HG03095 (cell line): ENCODE measurements around the gene SLC35C1.
"Not testable (repeated sequence)": the region's sequence is repeated elsewhere in the genome, so short reads cannot be mapped to it uniquely, and the experiment has no call there.

ENCODE experiments used
- ATAC-seq: cut with Tn5 transposase; IDR thresholded peaks from one replicate; pipeline ENCODE4 v1.9.1; 2021; ENCODE audit warnings: moderate library complexity; ENCODE audit not compliant: unreplicated experiment

SLC35C1 gene

GRCh38 chr11:45786272-45786671 is 18.7 kb upstream of the SLC35C1 start:
- ATAC-seq, result no peak

GRCh38 chr11:45788887-45789286 is 16.1 kb upstream of the SLC35C1 start:
- no peak for ATAC-seq

- no peak for ATAC-seq
Measured at GRCh38 chr11:45791524-45791923, 13.4 kb upstream of the SLC35C1 start.

GRCh38 chr11:45794169-45794568 is 10.8 kb upstream of the SLC35C1 start:
- ATAC-seq, result no peak

- ATAC-seq, result no peak
Measured at GRCh38 chr11:45795379-45795778, 9.6 kb upstream of the SLC35C1 start.

GRCh38 chr11:45796461-45796861 is 8.5 kb upstream of the SLC35C1 start:
- no peak for ATAC-seq

- ATAC-seq, result no peak
Measured at GRCh38 chr11:45798793-45799441, 6.0 kb upstream of the SLC35C1 start.

- ATAC-seq, result no peak
Measured at GRCh38 chr11:45799562-45799961, 5.4 kb upstream of the SLC35C1 start.

- ATAC-seq, result no peak
Measured at GRCh38 chr11:45800261-45800660, 4.7 kb upstream of the SLC35C1 start.

GRCh38 chr11:45801723-45802315 is 3.1 kb upstream of the SLC35C1 start:
- no peak for ATAC-seq

- no peak for ATAC-seq
Measured at GRCh38 chr11:45802531-45803317, 2.2 kb upstream of the SLC35C1 start.

- peak; percentile 25 for ATAC-seq
Measured at GRCh38 chr11:45803971-45804760, 783 bp upstream of the SLC35C1 start.

GRCh38 chr11:45805305-45806071 is 539 bp downstream of the SLC35C1 start:
- peak; percentile 17 for ATAC-seq

GRCh38 chr11:45806072-45806933 is 1.4 kb downstream of the SLC35C1 start:
- no peak for ATAC-seq

GRCh38 chr11:45806937-45807791 is 2.2 kb downstream of the SLC35C1 start:
- no peak for ATAC-seq

GRCh38 chr11:45807792-45808238 is 2.9 kb downstream of the SLC35C1 start:
- ATAC-seq, result no peak

GRCh38 chr11:45808427-45808826 is 3.5 kb downstream of the SLC35C1 start:
- ATAC-seq, result not testable (repeated sequence)
